HepG2 (cell line): ENCODE data around the gene PLXND1. TPM values are rescaled to one million over a fixed set of nuclear protein-coding genes. Genes with fewer than 3 reads are reported as not detected.
A peak's percentile ranks its signal among the peaks of the same experiment; 100 is the strongest.

Source experiments
- ASH2L ChIP-seq: fragments of 300-600, 200-600 bp; sonication (generic); IDR thresholded peaks from 2 replicates; pipeline ENCODE4 v1.7.0; 2017; ENCODE audit warnings: low read depth, mild to moderate bottlenecking, moderate library complexity, mixed read lengths, low read length; ENCODE audit not compliant: insufficient read length
- BCL6 ChIP-seq: IDR thresholded peaks from 2 replicates; pipeline ENCODE4 v1.6.1; 2016; ENCODE audit warnings: missing genetic modification reagents, missing compliant biosample characterization
- BRCA1 ChIP-seq: sonication (generic); formaldehyde crosslinking; IDR thresholded peaks from 2 replicates; pipeline ENCODE4 v1.4.0; 2020; ENCODE audit warnings: missing genetic modification reagents
- HES4 ChIP-seq: sonication (generic); formaldehyde crosslinking; IDR thresholded peaks from 2 replicates; pipeline ENCODE4 v1.9.0; 2021; ENCODE audit warnings: mild to moderate bottlenecking, missing genetic modification reagents, borderline replicate concordance
- HNRNPLL ChIP-seq: fragments of 200-400 bp; formaldehyde crosslinking; IDR thresholded peaks from 2 replicates; pipeline ENCODE4 v1.6.1; 2017; ENCODE audit warnings: mild to moderate bottlenecking, low read depth, low read length; ENCODE audit not compliant: poor library complexity, severe bottlenecking
- KMT2B ChIP-seq: IDR thresholded peaks from 2 replicates; pipeline ENCODE4 v1.6.1; 2016; ENCODE audit warnings: missing genetic modification reagents, missing compliant biosample characterization
- MTF2 ChIP-seq: sonication (generic); formaldehyde crosslinking; IDR thresholded peaks from 2 replicates; pipeline ENCODE4 v1.5.0; 2020; ENCODE audit warnings: missing genetic modification reagents, borderline replicate concordance
- MYC ChIP-seq: sonication (generic); formaldehyde crosslinking; IDR thresholded peaks from 2 replicates; pipeline ENCODE4 v1.9.0; 2021; ENCODE audit warnings: missing genetic modification reagents, borderline replicate concordance
- ZBTB38 ChIP-seq: sonication (generic); formaldehyde crosslinking; IDR thresholded peaks from 2 replicates; pipeline ENCODE4 v1.5.1; 2020; ENCODE audit warnings: mild to moderate bottlenecking, missing genetic modification reagents
- ZNF251 ChIP-seq: sonication (generic); formaldehyde crosslinking; IDR thresholded peaks from 2 replicates; pipeline ENCODE4 v1.9.0; 2021; ENCODE audit warnings: mild to moderate bottlenecking, missing genetic modification reagents
- ZNF343 ChIP-seq: sonication (generic); formaldehyde crosslinking; IDR thresholded peaks from 2 replicates; pipeline ENCODE4 v1.4.0; 2020; ENCODE audit warnings: mild to moderate bottlenecking, missing genetic modification reagents
- ZNF441 ChIP-seq: sonication (generic); formaldehyde crosslinking; IDR thresholded peaks from 2 replicates; pipeline ENCODE4 v1.7.0; 2021; ENCODE audit warnings: missing genetic modification reagents, borderline replicate concordance
- ZNF616 ChIP-seq: sonication (generic); formaldehyde crosslinking; IDR thresholded peaks from 2 replicates; pipeline ENCODE4 v1.5.0; 2020; ENCODE audit warnings: low read depth, mild to moderate bottlenecking, missing genetic modification reagents
- ZNF883 ChIP-seq: sonication (generic); formaldehyde crosslinking; IDR thresholded peaks from 2 replicates; pipeline ENCODE4 v1.5.1; 2020; ENCODE audit warnings: mild to moderate bottlenecking, missing genetic modification reagents; ENCODE audit errors: not compliant biosample characterization
- polyA plus RNA-seq, 8 experiments: library from polyadenylated mRNA; depleted of rRNA in 3 of 8; stranded (reverse) in 7 of 8; unstranded in 1 of 8; fragments of >200 nt; fragmentation: Illumina TruSeq in 4 of 8; extraction: Trizol in 4 of 8; gene quantifications; 2 replicates each; pipeline versions ENCODE4 v1.2.1 to v1.2.3, GENCODE V29; 2011 to 2016; ENCODE audit warnings: low read depth in 4 of 8, missing spikeins in 1 of 8, mixed read lengths in 1 of 8; ENCODE audit not compliant: insufficient read depth in 1 of 8
- total RNA-seq, 5 experiments: library from RNA; depleted of rRNA; stranded (reverse); fragments of >200 nt; fragmentation: Illumina TruSeq; extraction: Trizol; gene quantifications; 2 replicates each; pipeline ENCODE4 v1.2.3, GENCODE V29; 2016; ENCODE audit warnings: low read depth in 1 of 5
- TF ChIP-seq, protein P1 (sequence below): IDR thresholded peaks from 2 replicates; pipeline ENCODE4 v1.4.0; 2020; ENCODE audit warnings: mild to moderate bottlenecking, missing genetic modification reagents
- TF ChIP-seq, protein P2 (sequence below): conservative IDR thresholded peaks from 2 replicates; pipeline ENCODE4 v1.6.1; 2018; ENCODE audit warnings: missing genetic modification reagents
- TF ChIP-seq, protein P3 (sequence below): sonication (generic); formaldehyde crosslinking; IDR thresholded peaks from 2 replicates; pipeline ENCODE4 v1.8.0; 2022; ENCODE audit warnings: low read depth, missing genetic modification reagents
- TF ChIP-seq, protein P4 (sequence below): IDR thresholded peaks from 2 replicates; pipeline ENCODE4 v1.6.1; 2016; ENCODE audit warnings: missing compliant biosample characterization, missing genetic modification reagents, borderline replicate concordance
- TF ChIP-seq, protein P5 (sequence below): sonication (generic); formaldehyde crosslinking; IDR thresholded peaks from 2 replicates; pipeline ENCODE4 v1.4.0; 2020; ENCODE audit warnings: missing genetic modification reagents

The PLXND1 gene
- total and polyA plus RNA-seq, 2 of the 13 experiments (the other 11 are each of a cell fraction or from before 2014, with no cell fraction given): 15.9 to 42.0 TPM

DNA sequence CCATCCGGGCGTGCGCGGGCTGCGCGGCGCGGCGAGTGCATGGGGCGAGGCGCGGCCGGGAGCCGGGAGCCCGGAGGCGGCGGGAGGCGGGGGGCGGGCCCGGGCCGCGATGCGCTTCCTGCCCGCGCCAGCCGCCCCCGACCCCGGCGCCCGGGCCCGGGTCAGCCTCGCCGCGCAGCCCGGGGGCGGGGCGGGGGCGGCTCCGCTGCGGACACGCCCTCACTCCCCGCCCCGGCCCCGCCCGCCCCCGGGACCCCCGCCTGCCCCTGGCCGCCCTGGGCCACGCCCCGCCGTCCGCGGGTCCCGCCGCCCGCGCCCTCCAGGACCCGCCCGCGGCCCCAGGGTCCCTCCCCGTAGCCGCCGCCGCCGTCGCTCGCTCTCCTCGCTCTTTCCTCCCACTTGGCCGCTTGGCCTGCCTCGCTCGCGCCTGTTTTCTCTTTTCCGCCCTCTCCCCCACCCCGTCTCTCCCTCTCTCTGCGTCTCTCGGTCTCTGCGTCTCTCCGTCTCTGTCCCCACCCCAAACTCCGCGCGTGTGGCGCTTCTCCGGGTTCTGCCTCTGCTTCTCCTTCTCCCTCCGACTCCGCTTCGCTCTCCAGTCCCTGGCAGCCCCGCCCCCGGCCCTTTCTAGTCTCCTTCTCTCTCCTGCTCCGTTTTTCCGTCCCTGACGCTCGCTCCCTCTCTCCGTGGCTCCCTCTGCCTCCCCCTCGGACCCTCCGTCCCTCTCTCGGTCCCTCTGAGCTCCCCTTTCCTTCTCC lies at the start of gene PLXND1 (continued):
- TF ChIP-seq, protein P1, sequence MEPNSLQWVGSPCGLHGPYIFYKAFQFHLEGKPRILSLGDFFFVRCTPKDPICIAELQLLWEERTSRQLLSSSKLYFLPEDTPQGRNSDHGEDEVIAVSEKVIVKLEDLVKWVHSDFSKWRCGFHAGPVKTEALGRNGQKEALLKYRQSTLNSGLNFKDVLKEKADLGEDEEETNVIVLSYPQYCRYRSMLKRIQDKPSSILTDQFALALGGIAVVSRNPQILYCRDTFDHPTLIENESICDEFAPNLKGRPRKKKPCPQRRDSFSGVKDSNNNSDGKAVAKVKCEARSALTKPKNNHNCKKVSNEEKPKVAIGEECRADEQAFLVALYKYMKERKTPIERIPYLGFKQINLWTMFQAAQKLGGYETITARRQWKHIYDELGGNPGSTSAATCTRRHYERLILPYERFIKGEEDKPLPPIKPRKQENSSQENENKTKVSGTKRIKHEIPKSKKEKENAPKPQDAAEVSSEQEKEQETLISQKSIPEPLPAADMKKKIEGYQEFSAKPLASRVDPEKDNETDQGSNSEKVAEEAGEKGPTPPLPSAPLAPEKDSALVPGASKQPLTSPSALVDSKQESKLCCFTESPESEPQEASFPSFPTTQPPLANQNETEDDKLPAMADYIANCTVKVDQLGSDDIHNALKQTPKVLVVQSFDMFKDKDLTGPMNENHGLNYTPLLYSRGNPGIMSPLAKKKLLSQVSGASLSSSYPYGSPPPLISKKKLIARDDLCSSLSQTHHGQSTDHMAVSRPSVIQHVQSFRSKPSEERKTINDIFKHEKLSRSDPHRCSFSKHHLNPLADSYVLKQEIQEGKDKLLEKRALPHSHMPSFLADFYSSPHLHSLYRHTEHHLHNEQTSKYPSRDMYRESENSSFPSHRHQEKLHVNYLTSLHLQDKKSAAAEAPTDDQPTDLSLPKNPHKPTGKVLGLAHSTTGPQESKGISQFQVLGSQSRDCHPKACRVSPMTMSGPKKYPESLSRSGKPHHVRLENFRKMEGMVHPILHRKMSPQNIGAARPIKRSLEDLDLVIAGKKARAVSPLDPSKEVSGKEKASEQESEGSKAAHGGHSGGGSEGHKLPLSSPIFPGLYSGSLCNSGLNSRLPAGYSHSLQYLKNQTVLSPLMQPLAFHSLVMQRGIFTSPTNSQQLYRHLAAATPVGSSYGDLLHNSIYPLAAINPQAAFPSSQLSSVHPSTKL (CRISPR knock-in tag): 0 out of 2 replicates have a peak, but pooled peaks have one; percentile 20
- TF ChIP-seq ZNF883 (CRISPR knock-in tag) (no peak), HES4 (CRISPR knock-in tag) (0 out of 2 replicates have a peak, but pooled peaks have one; percentile 21), BRCA1 (CRISPR knock-in tag) (no peak), ZBTB38 (CRISPR knock-in tag) (0 out of 2 replicates have a peak, but pooled peaks have one; percentile 5), MYC (CRISPR knock-in tag) (0 out of 2 replicates have a peak, but pooled peaks have one; percentile 21), KMT2B (CRISPR knock-in tag) (0 out of 2 replicates have a peak, but pooled peaks have one; percentile 21), MTF2 (CRISPR knock-in tag) (0 out of 2 replicates have a peak, but pooled peaks have one; percentile 39), ASH2L (peak; percentile 33), HNRNPLL (peak; percentile 34), ZNF251 (CRISPR knock-in tag) (no peak), ZNF616 (CRISPR knock-in tag) (peak; percentile 51; the same call in 1 of the 2 replicates), ZNF441 (CRISPR knock-in tag) (no peak), ZNF343 (CRISPR knock-in tag) (no peak), BCL6 (peak; percentile 30; the same call in 1 of the 2 replicates)
- TF ChIP-seq, protein P2, sequence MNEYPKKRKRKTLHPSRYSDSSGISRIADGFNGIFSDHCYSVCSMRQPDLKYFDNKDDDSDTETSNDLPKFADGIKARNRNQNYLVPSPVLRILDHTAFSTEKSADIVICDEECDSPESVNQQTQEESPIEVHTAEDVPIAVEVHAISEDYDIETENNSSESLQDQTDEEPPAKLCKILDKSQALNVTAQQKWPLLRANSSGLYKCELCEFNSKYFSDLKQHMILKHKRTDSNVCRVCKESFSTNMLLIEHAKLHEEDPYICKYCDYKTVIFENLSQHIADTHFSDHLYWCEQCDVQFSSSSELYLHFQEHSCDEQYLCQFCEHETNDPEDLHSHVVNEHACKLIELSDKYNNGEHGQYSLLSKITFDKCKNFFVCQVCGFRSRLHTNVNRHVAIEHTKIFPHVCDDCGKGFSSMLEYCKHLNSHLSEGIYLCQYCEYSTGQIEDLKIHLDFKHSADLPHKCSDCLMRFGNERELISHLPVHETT (CRISPR knock-in tag): 0 out of 2 replicates have a peak, but pooled peaks have one; percentile 56
- TF ChIP-seq, protein P3, sequence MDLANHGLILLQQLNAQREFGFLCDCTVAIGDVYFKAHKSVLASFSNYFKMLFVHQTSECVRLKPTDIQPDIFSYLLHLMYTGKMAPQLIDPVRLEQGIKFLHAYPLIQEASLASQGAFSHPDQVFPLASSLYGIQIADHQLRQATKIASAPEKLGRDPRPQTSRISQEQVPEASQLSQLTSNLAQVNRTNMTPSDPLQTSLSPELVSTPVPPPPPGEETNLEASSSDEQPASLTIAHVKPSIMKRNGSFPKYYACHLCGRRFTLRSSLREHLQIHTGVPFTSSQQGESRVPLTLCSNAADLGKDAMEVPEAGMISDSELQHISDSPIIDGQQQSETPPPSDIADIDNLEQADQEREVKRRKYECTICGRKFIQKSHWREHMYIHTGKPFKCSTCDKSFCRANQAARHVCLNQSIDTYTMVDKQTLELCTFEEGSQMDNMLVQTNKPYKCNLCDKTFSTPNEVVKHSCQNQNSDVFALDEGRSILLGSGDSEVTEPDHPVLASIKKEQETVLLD (CRISPR knock-in tag): 0 out of 2 replicates have a peak, but pooled peaks have one; percentile 2
- TF ChIP-seq, protein P4, sequence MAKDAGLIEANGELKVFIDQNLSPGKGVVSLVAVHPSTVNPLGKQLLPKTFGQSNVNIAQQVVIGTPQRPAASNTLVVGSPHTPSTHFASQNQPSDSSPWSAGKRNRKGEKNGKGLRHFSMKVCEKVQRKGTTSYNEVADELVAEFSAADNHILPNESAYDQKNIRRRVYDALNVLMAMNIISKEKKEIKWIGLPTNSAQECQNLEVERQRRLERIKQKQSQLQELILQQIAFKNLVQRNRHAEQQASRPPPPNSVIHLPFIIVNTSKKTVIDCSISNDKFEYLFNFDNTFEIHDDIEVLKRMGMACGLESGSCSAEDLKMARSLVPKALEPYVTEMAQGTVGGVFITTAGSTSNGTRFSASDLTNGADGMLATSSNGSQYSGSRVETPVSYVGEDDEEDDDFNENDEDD (CRISPR knock-in tag): peak; percentile 48; the same call in 1 of the 2 replicates
- TF ChIP-seq, protein P5, sequence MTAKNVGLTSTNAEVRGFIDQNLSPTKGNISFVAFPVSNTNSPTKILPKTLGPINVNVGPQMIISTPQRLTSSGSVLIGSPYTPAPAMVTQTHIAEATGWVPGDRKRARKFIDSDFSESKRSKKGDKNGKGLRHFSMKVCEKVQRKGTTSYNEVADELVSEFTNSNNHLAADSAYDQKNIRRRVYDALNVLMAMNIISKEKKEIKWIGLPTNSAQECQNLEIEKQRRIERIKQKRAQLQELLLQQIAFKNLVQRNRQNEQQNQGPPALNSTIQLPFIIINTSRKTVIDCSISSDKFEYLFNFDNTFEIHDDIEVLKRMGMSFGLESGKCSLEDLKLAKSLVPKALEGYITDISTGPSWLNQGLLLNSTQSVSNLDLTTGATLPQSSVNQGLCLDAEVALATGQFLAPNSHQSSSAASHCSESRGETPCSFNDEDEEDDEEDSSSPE (CRISPR knock-in tag): peak; percentile 39; the same call in 1 of the 2 replicates
